SK-N-SH (cell line): ENCODE measurements around the gene HAND2. TPM values are rescaled to one million over a fixed set of nuclear protein-coding genes. Genes with fewer than 3 reads are reported as not detected.

Experiments
- CTCF ChIA-PET: fragments of 300-600, 350-600 bp; formaldehyde crosslinking; extraction: SDS; loops from one replicate; lab custom pipeline; 2021; lab: Yijun Ruan, JAX
- POLR2A ChIA-PET: fragments of 350-600 bp; sonication (Branson Sonifier 250); formaldehyde crosslinking; extraction: SDS; loops from one replicate; lab custom pipeline; 2020; ENCODE audit warnings: antibody characterized with exemption, inconsistent platforms; lab: Yijun Ruan, JAX
- DNase-seq: peaks from one replicate; pipeline ENCODE4 v3.0.0; 2012
- H2AFZ ChIP-seq: fragments of 200-600 bp; sonication (generic); 2 replicates; pipeline ENCODE4 v1.8.1; 2016; ENCODE audit warnings: antibody characterized with exemption, mild to moderate bottlenecking, low read depth
- H3F3A ChIP-seq: fragments of 200-600 bp; sonication (generic); replicated peaks from 2 replicates; pipeline ENCODE3; 2016; ENCODE audit warnings: antibody characterized with exemption, mild to moderate bottlenecking; ENCODE audit not compliant: insufficient read depth
- H3K27ac ChIP-seq, 2 experiments: fragments of 200-500 bp in 1 of 2; fragments of 200-600 bp in 1 of 2; sonication (Bioruptor generic) in 1 of 2; sonication (generic), shearing (Covaris generic) in 1 of 2; 2 replicates each; pipeline versions ENCODE4 v1.5.1 to v1.6.1; 2014 to 2016; ENCODE audit warnings: low read depth in 2 of 2, inconsistent platforms in 1 of 2, low read length in 1 of 2, mild to moderate bottlenecking in 1 of 2, mixed read lengths in 1 of 2
- H3K27me3 ChIP-seq: fragments of 200-600 bp; sonication (generic), shearing (Covaris generic); 2 replicates; pipeline ENCODE4 v1.6.1; 2016; ENCODE audit warnings: mixed run types; ENCODE audit not compliant: insufficient read depth
- H3K36me3 ChIP-seq, 2 experiments: fragments of 200-500 bp in 1 of 2; fragments of 200-600 bp in 1 of 2; sonication (Bioruptor generic) in 1 of 2; sonication (generic) in 1 of 2; replicated peaks in 1 of 2; 2 replicates each; pipeline versions ENCODE3 to v1.5.1; 2014 to 2016; ENCODE audit warnings: low read length in 1 of 2, mild to moderate bottlenecking in 1 of 2; ENCODE audit not compliant: insufficient read depth in 2 of 2, control insufficient read depth in 1 of 2
- H3K4me1 ChIP-seq, 2 experiments: fragments of 200-500 bp in 1 of 2; fragments of 200-600 bp in 1 of 2; sonication (Bioruptor generic) in 1 of 2; sonication (generic), shearing (Covaris generic) in 1 of 2; 2 replicates each; pipeline versions ENCODE4 v1.5.1 to v1.6.1; 2014 to 2016; ENCODE audit warnings: low read depth in 1 of 2, low read length in 1 of 2, mixed run types in 1 of 2; ENCODE audit not compliant: insufficient read depth in 2 of 2, control insufficient read depth in 1 of 2
- H3K4me2 ChIP-seq: fragments of 200-600 bp; sonication (generic), shearing (Covaris generic); 2 replicates; pipeline ENCODE4 v1.6.1; 2017; ENCODE audit warnings: mixed run types
- H3K4me3 ChIP-seq, 2 experiments: fragments of 200-500 bp in 1 of 2; fragments of 200-600 bp in 1 of 2; sonication (Bioruptor generic) in 1 of 2; sonication (generic), shearing (Covaris generic) in 1 of 2; 2 replicates each; pipeline versions ENCODE4 v1.5.1 to v1.8.1; 2014 to 2016; ENCODE audit warnings: low read depth in 2 of 2, inconsistent platforms in 1 of 2, low read length in 1 of 2, mild to moderate bottlenecking in 1 of 2, mixed read lengths in 1 of 2, moderate library complexity in 1 of 2
- H3K79me2 ChIP-seq: fragments of 200-600 bp; sonication (generic); 2 replicates; pipeline ENCODE4 v1.8.1; 2017; ENCODE audit warnings: mild to moderate bottlenecking; ENCODE audit not compliant: insufficient read depth
- H3K9ac ChIP-seq: fragments of 200-600 bp; sonication (generic); 2 replicates; pipeline ENCODE4 v1.6.1; 2017; ENCODE audit warnings: mixed run types
- H3K9me2 ChIP-seq: fragments of 200-600 bp; sonication (generic); 2 replicates; pipeline ENCODE4 v1.6.1; 2017; ENCODE audit warnings: mixed run types
- H3K9me3 ChIP-seq: fragments of 200-600 bp; sonication (generic); 2 replicates; pipeline ENCODE4 v1.6.1; 2017; ENCODE audit warnings: mixed run types, mild to moderate bottlenecking, moderate library complexity
- H4K20me1 ChIP-seq: fragments of 200-600 bp; sonication (generic); 2 replicates; pipeline ENCODE4 v1.6.1; 2017; ENCODE audit warnings: mild to moderate bottlenecking, mixed run types; ENCODE audit not compliant: insufficient read depth
- CHD2 ChIP-seq: fragments of 150-350 bp; IDR thresholded peaks from 2 replicates; pipeline ENCODE4 v1.6.1; 2018; ENCODE audit warnings: low read length; ENCODE audit not compliant: partially characterized antibody
- EP300 ChIP-seq, 2 experiments: IDR thresholded peaks; 2 replicates each; pipeline versions ENCODE4 v1.4.0 to v1.6.1; 2012; ENCODE audit warnings: borderline replicate concordance in 1 of 2, low read depth in 1 of 2, low read length in 1 of 2
- FOSL2 ChIP-seq: IDR thresholded peaks from 2 replicates; pipeline ENCODE4 v1.4.0; 2012; ENCODE audit warnings: low read depth, mild to moderate bottlenecking, moderate library complexity, borderline replicate concordance
- MXI1 ChIP-seq: IDR thresholded peaks from 2 replicates; pipeline ENCODE4 v1.6.1; 2012; ENCODE audit warnings: mild to moderate bottlenecking, low read depth, low read length, improper control_type of control experiment
- NFIC ChIP-seq: IDR thresholded peaks from 2 replicates; pipeline ENCODE4 v1.4.0; 2012; ENCODE audit warnings: borderline replicate concordance
- POLR2AphosphoS5 ChIP-seq: IDR thresholded peaks from 2 replicates; pipeline ENCODE4 v1.6.1; 2012; ENCODE audit warnings: low read depth, low read length
- RAD21 ChIP-seq: IDR thresholded peaks from 2 replicates; pipeline ENCODE4 v1.6.1; 2012; ENCODE audit warnings: mild to moderate bottlenecking, low read length
- REST ChIP-seq: IDR thresholded peaks from 2 replicates; pipeline ENCODE4 v1.6.1; 2012; ENCODE audit warnings: mild to moderate bottlenecking, low read depth, low read length, moderate library complexity
- SMC3 ChIP-seq: IDR thresholded peaks from 2 replicates; pipeline ENCODE4 v1.6.1; 2012; ENCODE audit warnings: low read depth, low read length, improper control_type of control experiment
- TAF1 ChIP-seq: IDR thresholded peaks from 2 replicates; pipeline ENCODE4 v1.6.1; 2012; ENCODE audit warnings: low read depth, mild to moderate bottlenecking, low read length, moderate library complexity, borderline replicate concordance
- TCF12 ChIP-seq: IDR thresholded peaks from 2 replicates; pipeline ENCODE4 v1.4.0; 2012
- USF1 ChIP-seq: IDR thresholded peaks from 2 replicates; pipeline ENCODE4 v1.4.0; 2012; ENCODE audit warnings: low read depth, borderline replicate concordance
- WGBS: methylation state at CpG from one replicate; pipeline ENCODE4 v1.1.6; 2017; ENCODE audit warnings: low lambda C conversion rate; 5-methylcytosine and 5-hydroxymethylcytosine counted together
- polyA plus RNA-seq, 3 experiments: library from polyadenylated mRNA; depleted of rRNA; stranded (reverse); fragments of >200 nt; gene quantifications; 2 replicates each; pipeline ENCODE4 v1.2.3, GENCODE V29; 2012
- TF ChIP-seq, protein P1 (sequence below): IDR thresholded peaks from 2 replicates; pipeline ENCODE4 v1.4.0; 2012; ENCODE audit warnings: low read depth, borderline replicate concordance

The HAND2 gene
- polyA plus RNA-seq, 1 of the 3 experiments (the other 2 are of a cell fraction), result 106 TPM

- POLR2A ChIA-PET, result no interaction called here
- Histone ChIP-seq H3K4me3 (no peak overlapping the region), H3K9me3 (no peaks in the 10 kb centered on the region), H2AFZ (no peak overlapping the region), H3K9ac (no peak overlapping the region), H3K27ac (peak overlapping the region in 1 of 2 experiments; percentile 19; a peak in 2 of 4 replicates), H4K20me1 (no peaks in the 10 kb centered on the region), H3K4me1 (peaks cover 0 to 4% of the 10 kb centered on the region in 2 experiments; a peak in 2 of 4 replicates), H3K79me2 (no peaks in the 10 kb centered on the region), H3F3A (no peaks in the 10 kb centered on the region), H3K4me2 (no peak overlapping the region), H3K9me2 (no peaks in the 10 kb centered on the region), H3K36me3 (peaks cover 0 to 20% of the 10 kb centered on the region in 2 experiments), H3K27me3 (no peaks in the 10 kb centered on the region)
- CTCF ChIA-PET, result no interaction called here
- WGBS, result 86% methylated on average over 13 of the region's 13 CpGs
- DNase-seq, result no peak
- TF ChIP-seq MXI1 (no peak), FOSL2 (no peak), REST (no peak), USF1 (no peak), EP300 (IDR thresholded peaks at IDR 0.05; ENCODE audit: borderline replicate concordance in 1 of 2, low read depth in 1 of 2, low read length in 1 of 2) (no peak), CHD2 (no peak), NFIC (no peak), POLR2AphosphoS5 (no peak)
- TF ChIP-seq, protein P1, sequence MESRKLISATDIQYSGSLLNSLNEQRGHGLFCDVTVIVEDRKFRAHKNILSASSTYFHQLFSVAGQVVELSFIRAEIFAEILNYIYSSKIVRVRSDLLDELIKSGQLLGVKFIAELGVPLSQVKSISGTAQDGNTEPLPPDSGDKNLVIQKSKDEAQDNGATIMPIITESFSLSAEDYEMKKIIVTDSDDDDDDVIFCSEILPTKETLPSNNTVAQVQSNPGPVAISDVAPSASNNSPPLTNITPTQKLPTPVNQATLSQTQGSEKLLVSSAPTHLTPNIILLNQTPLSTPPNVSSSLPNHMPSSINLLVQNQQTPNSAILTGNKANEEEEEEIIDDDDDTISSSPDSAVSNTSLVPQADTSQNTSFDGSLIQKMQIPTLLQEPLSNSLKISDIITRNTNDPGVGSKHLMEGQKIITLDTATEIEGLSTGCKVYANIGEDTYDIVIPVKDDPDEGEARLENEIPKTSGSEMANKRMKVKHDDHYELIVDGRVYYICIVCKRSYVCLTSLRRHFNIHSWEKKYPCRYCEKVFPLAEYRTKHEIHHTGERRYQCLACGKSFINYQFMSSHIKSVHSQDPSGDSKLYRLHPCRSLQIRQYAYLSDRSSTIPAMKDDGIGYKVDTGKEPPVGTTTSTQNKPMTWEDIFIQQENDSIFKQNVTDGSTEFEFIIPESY, result no peak
Measured at GRCh38 chr4:173547889-173548288, 17.9 kb upstream of the HAND2 start.

DNA sequence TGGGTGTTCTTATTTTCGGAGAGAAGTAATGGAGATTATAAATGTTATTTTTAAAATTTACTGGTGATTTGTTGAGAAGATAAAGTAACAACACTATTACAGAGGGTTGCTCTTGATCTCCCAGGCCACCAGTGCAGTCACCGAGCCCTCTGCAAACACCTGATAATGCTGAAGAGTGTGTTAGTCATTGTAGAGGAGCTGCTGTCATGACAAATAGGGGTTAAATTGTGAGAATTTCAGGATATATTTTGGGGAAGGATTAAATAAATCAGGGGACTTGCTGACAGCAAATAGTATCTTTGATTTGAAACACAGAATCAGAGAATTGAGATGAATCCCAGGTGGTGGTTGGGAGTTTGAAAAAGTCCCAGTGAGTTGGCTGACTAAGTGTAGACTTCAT is 16.7 kb upstream of the HAND2 start:
- Histone ChIP-seq H3K9me2 (no peaks in the 10 kb centered on the region), H3K79me2 (no peaks in the 10 kb centered on the region), H3K9ac (no peak overlapping the region), H3K4me3 (no peak overlapping the region), H3F3A (no peaks in the 10 kb centered on the region)
- TF ChIP-seq MXI1 (no peak), TAF1 (no peak), RAD21 (no peak), SMC3 (no peak), TCF12 (no peak), REST (no peak)
- TF ChIP-seq, all 33 proteins: peak for 0
- H3K4me1 ChIP-seq, result peaks cover 2 to 4% of the 10 kb centered on the region in 2 experiments; a peak in 2 of 4 replicates
- H3K9me3 ChIP-seq, result no peaks in the 10 kb centered on the region
- POLR2A ChIA-PET, result interaction anchor here (0.5 kb wide), 1 partner anchor 379 kb away, joined by 3 read pairs; no protein-coding TSS in a partner anchor
- H4K20me1 ChIP-seq, result no peaks in the 10 kb centered on the region
- H3K4me2 ChIP-seq, result no peak overlapping the region
- no peak overlapping the region; a peak in 1 of 4 replicates for H3K27ac ChIP-seq
- peaks cover 0 to 25% of the 10 kb centered on the region in 2 experiments for H3K36me3 ChIP-seq
- CTCF ChIA-PET, result interaction anchor here (1.4 kb wide), 1 partner anchor 118 kb away, joined by 3 read pairs; no protein-coding TSS in a partner anchor
- 89% methylated on average over 2 of the region's 2 CpGs for WGBS
- no peaks in the 10 kb centered on the region for H3K27me3 ChIP-seq
- H2AFZ ChIP-seq, result no peak overlapping the region
- no peak for DNase-seq
